HG02973 (cell line): Measurements from ENCODE around the gene DLG2.

ENCODE experiments used
- ATAC-seq: cut with Tn5 transposase; IDR thresholded peaks from one replicate; pipeline ENCODE4 v1.9.1; 2021; ENCODE audit warnings: moderate library complexity; ENCODE audit not compliant: unreplicated experiment

DLG2 gene

DNA sequence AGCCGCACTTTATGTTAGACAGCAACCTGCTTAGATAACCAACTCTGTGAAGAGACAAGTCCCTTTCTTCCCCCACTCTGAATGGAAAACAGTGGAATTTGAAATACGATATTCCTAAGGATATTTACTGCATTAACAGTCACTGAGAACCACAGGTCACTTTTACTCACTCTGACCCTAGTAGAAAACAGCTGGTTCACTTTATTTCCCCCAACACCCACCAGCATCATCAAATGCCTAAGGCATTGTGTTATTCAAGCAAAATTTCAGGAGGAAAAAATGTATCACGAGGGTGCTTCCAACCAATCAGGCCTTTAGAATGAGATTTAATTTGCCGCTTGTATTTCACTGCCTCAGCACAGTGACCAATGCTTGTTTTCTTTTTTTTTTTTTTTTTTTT lies 1206.9 kb downstream of the DLG2 start:
- no peak for ATAC-seq

DNA sequence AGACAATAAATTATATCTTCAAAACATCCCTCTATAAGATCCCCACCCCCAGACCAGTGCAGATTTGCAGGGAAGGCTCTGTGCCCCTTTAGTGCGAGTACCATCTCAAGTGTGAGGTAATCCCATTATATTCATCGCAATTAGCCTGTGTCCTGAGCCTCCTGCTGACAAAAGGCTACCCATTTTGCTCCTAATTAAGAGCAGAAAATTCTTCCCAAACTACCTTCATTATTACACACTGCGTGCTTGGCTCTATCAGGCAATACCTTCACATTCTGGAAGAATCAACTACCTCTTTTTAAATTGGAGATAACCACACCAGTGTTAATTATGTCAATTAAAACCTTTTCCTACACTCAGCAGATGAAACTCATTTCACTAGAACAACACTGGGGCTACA lies 1207.5 kb downstream of the DLG2 start:
- no peak for ATAC-seq

DNA sequence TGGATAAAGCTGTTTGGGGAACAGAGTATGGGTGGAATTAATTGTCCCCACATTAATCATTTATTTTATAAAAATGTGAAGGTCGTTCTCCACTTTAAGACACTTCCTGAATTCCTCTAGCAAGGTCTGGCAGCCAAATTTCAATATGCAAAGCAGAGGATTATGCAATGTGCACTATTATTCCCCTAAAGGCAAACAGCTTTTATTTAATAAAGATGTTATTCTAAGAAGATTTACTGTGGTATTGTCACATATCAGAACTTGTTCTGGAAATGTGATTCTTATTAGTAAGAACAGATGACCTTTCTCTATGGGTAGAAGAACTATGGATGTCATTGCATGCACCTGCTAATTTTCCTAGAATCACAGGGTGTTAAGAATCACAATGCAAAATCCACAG lies 1212.2 kb downstream of the DLG2 start:
- ATAC-seq: no peak

DNA sequence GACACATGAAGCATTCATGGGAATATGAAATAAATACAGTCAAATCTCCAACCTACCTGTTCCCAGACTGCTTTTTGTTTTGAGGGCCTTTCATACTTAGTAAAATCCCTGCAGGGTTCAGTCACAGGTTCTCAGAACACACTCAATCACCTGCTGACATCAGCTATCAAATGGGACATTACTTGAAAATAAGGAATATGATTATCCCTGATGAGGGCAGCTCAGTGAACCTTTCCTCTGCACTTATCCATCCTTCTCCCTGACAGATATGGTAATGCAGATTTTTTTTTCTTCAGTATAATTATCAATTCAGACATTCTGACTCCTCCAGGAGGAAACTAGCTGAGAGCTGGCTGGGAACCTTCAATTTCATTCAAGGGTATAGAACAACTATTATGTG lies 1213.6 kb downstream of the DLG2 start:
- no peak for ATAC-seq

DNA sequence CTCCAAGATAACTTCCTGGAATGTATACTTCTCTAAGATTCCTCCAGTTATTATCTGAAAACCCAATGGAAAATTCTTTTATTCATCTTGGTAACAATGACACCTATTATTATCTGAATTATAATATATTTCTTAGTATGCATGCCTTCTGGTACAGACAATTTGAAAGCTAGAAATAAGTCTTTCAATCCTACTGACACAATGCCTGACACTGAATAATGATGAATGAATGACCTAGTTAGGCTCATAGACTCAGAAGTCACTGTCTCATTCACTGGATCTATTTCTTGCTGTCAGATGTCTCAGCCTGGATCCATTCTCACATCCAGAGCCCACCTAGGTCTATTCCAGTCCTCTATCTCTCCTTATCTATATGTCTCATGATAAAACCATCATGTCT lies 1214.3 kb downstream of the DLG2 start:
- no peak for ATAC-seq

DNA sequence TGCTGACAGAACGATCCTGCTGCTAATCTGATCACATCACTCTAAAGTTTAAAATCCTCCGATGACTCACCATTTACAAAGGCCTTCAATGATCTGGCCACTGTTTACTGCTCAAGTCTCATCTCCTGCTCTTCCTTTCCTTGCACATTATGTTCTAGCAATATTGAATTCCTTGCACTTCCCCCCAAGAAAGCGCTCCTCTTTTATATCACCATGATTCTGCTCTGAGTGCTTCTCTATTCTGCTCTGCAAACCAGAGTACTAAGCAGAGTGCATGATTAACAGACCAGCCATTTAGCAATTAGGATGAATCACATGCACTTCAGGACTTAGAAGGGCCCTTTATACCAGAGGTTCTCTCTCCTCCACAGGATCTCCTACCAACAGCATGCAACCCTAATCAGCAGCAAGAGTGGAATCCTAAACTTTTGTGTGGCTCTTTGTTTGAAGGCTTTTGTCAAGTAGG lies 1218.2 kb downstream of the DLG2 start:
- no peak for ATAC-seq

DNA sequence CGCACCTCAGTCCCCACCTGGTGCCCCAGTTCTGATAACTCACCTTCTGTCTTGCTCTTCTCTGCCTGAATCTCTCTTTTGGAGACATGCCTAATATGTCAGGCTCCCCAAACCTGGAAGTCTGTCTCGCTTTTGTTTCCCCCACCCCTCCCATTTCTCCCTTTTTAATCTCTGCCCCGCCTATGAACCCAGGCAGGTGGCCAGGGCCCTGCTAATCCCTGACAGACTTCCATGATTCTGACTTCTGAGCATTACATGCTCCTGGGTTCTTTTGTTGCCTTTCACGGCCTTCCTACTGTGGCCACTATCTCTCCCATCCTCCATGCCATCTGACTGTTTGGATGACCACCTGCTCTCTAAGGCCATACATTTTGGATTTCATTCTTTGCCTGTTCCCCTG lies 1220.1 kb downstream of the DLG2 start:
- ATAC-seq: no peak

DNA sequence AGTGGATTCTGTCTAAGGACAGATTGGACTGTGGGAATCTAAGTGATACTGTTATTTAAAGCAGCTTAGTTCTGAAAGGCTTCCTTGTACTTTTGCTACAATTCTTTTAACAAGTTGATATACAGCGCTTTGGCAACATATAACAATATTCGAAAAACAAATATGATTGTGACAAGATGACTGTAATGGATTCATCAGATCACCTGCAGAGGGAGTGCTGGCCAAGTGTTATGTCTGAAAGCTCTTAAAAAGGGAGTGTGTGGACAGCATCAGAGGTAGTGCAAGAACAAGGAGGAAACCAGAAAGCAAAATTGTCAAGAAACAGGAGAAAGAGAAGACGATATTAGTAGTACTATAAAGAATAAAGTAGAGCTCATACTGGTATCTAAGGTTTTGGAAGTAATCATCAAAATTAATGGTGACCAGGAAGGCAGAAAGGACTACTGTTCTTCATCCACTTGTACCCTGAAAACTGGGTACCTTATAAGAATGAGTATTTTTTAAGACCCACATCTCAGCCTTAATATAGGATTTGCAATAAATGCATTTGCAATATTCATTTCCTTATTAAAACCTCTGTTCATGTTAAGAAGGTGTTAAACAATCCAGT lies 1229.0 kb downstream of the DLG2 start:
- ATAC-seq: no peak

DNA sequence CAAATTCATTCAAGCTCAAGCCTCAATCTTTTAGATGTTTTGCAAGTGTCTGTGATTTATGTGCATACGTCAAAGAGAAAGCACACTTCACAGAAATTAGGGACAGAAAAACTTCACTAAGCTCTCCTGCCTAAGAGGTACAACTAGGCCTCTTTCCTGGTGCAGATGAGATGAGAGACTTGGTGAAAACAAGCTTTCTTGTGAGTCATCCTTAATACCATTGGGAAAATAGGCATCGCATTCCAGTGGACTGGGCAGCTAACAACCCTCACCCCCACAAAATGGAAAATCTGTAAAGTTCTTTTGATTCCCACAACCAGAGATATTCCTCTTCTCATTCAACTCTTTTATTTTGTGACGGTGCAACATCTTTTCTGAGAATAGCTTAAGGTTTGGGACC lies 1230.6 kb downstream of the DLG2 start:
- no peak for ATAC-seq

DNA sequence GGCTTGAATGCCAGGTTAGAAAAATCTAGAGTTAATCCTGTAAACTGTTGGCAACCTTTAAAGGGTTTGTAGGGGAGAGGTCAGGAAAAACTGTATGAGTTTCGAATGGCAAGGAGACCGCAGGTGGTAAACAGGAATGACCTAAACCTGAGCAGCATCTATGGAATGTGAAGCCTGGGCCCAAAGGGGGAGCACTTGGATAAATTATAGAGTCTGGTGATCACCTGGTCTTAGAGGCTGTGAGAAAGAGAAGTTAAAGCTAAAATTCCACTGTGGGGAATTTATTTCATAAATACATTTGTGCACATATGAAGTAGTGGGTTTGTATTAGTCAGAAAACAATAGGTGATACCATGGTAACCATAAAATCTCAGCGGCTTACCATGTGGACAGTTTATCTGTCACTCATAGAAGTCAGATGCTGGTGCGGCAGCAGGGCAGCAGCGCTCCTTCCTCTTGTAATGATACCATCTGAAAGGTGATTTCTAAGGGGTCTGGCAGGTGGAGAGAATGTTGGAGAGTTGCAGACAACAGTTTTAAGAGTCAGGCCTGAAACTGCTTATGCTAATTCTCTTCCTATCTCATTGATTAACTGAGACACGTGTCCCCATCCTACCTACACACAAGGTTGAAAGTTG lies 1236.6 kb downstream of the DLG2 start:
- no peak for ATAC-seq

DNA sequence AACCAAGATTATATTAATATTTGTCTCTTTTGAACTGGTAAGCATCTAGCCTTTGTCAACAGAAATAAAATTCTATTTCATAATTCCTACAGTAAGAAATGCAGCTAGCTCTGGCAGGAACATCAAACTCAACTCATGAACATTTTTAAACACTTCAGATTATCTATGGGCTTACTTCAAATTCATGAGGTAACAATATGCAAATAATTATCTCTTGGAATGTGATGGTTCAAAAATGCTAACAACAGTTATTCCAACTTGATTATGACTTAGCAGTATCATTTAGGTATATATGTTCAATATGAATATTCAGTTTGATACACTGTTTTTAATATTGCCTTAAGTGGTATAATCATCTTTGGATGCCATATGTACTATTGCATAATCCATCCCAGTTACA lies 1237.4 kb downstream of the DLG2 start:
- no peak for ATAC-seq

DNA sequence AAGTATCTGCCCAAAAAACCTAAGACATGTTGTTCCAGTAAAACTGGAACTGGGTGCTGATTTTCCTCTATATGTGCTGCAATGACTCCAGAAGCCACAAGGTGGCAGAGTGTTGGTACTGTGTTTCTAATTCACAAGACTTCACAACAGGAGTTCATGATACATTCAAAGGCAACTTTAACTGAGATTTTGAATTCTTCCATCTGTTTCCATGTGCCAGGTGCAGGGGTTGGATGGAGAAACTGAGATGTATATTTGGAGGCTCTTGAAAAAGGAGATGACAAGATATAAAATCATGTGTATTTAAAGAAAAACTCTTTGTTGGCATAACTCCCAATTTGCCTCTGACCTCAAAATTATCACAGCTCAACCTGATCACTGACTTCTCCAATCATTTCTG lies 1242.4 kb downstream of the DLG2 start:
- no peak for ATAC-seq

DNA sequence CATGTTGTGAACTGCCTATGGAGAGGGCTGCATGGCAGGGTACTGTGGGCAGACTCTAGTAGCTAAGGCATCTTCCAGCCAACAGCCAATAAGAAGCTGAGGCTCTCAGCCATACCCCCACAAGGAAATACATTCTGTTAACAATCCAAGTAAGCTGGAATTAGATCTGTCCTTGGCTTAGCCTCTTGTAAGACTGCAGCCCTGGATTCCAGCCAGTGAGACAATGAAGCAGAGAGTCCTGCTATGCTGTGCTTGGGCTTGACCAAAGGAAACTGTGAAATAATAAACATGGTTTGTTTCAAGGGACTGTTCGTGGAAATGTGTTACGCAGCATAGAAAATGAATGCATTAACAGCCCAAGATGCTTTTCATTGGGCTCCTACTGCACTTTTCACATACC lies 1243.6 kb downstream of the DLG2 start:
- no peak for ATAC-seq

DNA sequence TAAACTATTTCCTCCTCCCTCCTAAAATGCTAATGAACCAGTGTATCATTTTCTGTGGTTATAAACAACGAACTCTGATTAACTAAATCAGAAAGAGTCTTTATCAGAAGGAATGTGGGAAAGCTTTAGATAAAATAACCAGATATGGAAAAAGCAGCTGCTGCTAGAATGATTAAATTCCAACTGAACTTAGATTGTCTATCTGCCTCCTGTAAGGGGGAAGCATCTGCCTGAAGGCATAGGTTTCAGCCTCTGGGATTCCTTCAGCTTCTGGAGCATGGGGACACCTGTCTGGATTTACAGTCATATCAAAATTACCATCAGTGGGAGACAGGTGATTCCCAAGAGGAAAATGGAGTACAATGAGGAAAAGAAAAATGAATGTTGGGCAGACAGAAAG lies 1245.5 kb downstream of the DLG2 start:
- no peak for ATAC-seq

DNA sequence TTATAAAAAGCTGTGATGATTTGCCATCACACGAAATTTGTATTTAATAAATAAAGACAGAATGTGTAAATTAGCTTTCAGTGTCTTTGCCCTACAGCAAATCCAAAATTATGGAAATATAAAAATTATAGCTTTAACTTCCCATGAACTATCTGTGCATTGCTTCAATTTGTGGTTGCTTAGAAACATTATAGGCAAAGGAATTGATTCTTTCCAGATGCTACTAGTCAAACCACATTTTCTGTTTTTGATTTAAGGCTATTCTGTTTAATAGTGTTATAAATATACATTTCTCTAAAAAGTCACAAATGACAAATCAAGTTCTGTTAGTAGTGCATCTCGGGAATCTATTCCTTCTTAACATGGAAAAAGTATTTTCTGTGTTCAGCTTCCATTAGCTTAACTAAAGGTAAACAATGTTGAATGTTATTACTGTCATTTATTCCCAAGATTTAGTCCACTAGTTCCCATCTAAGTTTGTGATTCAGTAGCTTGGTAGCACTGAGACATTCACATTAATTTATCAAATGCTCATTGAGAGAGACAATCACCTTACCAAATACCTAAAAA lies 1254.7 kb downstream of the DLG2 start:
- no peak for ATAC-seq

DNA sequence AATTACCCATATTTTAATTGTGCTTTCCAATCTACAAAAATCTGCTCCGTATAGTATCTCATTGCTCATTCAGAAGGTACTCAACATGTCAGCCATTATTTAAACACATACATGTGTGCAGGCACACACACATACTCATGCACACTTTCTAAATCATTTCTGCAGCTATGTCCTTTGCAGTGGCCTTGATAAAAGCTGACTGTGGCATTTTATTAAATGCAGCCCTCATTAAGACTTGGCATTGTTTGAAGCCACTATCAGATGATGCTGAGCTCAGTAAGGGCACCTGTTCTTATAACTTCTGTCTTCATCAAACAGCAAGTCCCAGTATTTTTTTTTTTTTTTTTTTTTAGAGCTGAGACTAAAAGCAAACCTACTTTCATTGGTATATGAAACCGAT lies 1269.1 kb downstream of the DLG2 start:
- ATAC-seq: no peak

DNA sequence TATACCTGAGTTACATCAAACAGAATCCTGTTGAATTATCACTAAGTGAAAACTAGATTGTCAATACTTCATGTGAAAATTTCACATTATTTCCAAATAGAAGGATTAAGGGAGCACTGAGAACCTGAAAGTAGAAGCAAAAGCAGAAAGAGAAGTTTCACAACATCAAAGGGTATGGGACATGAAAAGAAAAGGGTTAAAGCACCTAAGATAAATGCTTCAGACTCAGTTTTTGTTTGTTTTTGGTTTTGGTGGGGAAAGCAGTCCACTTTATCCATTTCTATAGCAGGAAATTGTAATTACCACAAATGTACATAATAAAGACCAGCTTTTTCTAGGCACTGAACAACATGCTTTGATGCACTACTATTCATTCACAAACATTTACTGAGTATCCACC lies 1271.2 kb downstream of the DLG2 start:
- no peak for ATAC-seq

DNA sequence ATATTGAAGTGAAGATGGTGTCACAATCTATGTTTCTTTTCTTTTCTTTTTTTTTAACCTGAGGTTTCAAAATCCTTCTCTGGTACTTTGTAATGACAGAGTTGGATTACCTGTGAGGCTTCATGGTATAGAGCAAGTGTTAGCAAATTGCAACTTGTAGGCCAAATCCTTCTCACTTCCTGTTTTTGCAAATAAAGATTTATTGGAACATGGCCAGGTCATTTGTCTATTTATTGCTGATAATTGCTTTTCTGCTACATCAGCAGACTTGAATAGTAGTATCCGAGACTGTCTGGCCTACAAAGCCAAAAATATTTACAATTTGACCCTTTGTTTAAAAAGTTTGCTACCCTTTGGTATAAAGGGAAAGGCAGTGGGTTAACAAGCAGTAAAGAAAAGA lies 1281.5 kb downstream of the DLG2 start:
- ATAC-seq: no peak

DNA sequence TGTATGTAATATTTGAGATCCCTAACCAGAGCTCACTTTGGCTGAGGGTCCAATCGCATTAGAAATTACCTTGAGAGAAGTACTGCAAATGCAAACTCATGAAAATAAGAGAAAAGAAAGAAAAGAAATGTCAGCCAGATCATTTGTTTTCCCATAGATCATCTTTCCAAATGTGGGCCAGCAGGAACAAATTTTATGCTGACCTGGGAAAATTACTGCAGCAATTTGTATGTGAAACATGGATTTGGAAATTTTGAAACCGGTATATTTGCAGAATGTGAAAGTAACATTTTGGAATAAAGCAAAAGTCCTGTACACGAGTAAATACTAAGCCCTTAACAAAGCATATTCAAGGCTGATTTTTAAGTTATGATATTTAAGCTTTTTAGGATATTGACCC lies 1282.1 kb downstream of the DLG2 start:
- ATAC-seq: no peak

DNA sequence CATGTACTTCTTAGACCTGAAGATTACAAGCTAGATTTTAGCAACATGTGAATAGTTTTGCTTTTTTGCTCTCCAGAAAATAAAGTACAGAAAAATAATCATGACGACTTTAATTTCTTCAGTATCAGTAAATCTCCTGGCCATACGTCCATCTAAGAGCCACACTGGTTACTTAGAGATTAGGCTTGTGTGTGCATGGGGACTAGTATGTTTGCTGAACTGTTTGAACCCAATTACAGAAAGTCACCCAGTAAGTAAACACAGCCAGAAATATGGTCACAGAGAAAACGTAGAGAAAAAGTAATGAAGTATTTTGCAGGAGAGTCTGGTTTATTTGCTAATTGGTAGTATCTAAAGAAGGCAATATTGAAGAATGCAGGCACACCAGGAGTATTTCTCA lies 1287.3 kb downstream of the DLG2 start:
- ATAC-seq: no peak

DNA sequence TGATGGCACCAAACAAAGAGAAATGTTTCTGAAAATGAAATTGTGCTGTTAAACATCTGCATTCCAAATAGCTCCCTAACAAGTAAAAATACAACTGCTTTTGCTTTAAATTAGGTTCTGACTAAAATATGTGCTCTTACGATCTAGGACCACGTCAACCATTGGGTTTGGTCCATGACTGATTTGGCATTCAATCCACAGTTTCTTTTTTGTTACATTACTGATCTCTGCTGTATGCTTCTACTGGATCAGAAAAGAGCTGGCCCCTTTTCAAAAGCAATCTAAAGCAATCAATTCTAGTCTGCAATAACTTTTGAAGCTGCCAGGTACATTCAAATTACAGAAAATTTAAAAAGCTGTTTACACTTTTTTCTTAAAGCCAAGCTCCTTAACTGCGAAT lies 1293.9 kb downstream of the DLG2 start:
- ATAC-seq: no peak

DNA sequence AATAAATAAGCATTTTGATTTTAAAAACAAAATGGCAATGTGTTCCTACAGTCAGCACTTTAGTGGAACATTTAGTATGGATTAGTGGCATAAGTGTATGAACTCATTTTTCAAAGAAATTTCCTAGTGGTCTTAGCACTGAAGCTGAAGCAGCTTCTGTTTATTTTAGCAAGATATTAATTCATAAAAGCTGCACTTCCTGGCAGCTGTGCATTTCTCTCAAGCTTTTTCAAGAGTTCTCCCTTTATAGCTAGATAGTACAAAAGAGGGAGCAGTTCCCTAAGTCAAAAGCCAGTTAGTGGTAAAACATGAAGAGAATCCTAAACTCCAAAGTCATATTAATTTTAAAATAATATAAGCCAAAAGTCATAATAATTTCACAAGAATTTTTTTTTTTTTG lies 1304.9 kb downstream of the DLG2 start:
- ATAC-seq: no peak

DNA sequence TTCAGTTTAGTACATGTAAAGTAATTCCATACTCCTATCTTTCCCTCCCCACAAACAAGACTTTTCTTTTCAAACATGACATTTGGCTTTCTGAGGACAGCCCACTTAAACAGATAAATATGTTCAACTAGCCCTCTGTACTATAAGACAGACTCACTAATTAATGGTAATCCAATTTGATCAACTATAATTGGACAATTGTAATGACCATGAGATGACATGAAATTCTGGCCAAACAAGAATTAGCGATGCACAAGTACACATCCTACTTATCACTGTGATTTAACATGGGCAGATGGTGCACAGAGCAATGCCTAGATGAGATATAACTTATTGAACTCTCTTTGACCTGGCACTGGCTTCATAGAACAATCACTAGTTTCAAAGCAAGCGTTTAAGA lies 1307.3 kb downstream of the DLG2 start:
- no peak for ATAC-seq
